SU-DHL-6 (cell line): ENCODE results near the gene HEY2.

Source experiments
- H2AFZ ChIP-seq: fragments of 200-600 bp; sonication (generic); 2 replicates; pipeline ENCODE4 v1.6.1; 2014; ENCODE audit warnings: low read depth, mild to moderate bottlenecking, moderate library complexity, mixed read lengths, antibody characterized with exemption, low read length; ENCODE audit not compliant: severe bottlenecking
- H3F3A ChIP-seq: fragments of 200-600 bp; shearing (Covaris generic); 2 replicates; pipeline ENCODE4 v1.6.0; 2016; ENCODE audit warnings: antibody characterized with exemption, mild to moderate bottlenecking; ENCODE audit not compliant: insufficient read depth
- H3K27ac ChIP-seq: fragments of 200-600 bp; sonication (generic); 2 replicates; pipeline ENCODE4 v1.5.1; 2016; ENCODE audit warnings: low read depth, mild to moderate bottlenecking, low read length, moderate library complexity, mixed read lengths
- H3K27me3 ChIP-seq: fragments of 200-600 bp; sonication (generic), shearing (Covaris generic); 2 replicates; pipeline ENCODE4 v1.6.0; 2014; ENCODE audit warnings: mild to moderate bottlenecking, low read length
- H3K36me3 ChIP-seq: fragments of 200-600 bp; sonication (generic); 2 replicates; pipeline ENCODE4 v1.6.1; 2014; ENCODE audit warnings: mild to moderate bottlenecking, low read length, mixed read lengths
- H3K4me2 ChIP-seq: fragments of 300-600, 200-600 bp; shearing (Covaris generic), sonication (generic); 2 replicates; pipeline ENCODE4 v1.6.0; 2014; ENCODE audit warnings: low read length, low read depth, mild to moderate bottlenecking; ENCODE audit not compliant: poor library complexity, severe bottlenecking
- H3K4me3 ChIP-seq: fragments of 200-600 bp; sonication (generic); 2 replicates; pipeline ENCODE4 v1.5.1; 2014; ENCODE audit warnings: antibody characterized with exemption, low read length, mild to moderate bottlenecking, mixed read lengths; ENCODE audit not compliant: insufficient read depth, poor library complexity, severe bottlenecking
- H3K79me2 ChIP-seq: fragments of 200-600 bp; sonication (generic); 2 replicates; pipeline ENCODE4 v1.6.1; 2014; ENCODE audit warnings: mild to moderate bottlenecking, low read length, moderate library complexity; ENCODE audit not compliant: insufficient read depth
- H3K9ac ChIP-seq: fragments of 200-600 bp; sonication (generic); 2 replicates; pipeline ENCODE4 v1.7.0; 2014; ENCODE audit warnings: mild to moderate bottlenecking, low read length
- H3K9me2 ChIP-seq: fragments of 200-600 bp; sonication (generic); replicated peaks from 2 replicates; pipeline ENCODE4 v1.6.1; 2014; ENCODE audit warnings: low read length; ENCODE audit not compliant: insufficient read depth
- H3K9me3 ChIP-seq: fragments of 200-600 bp; sonication (generic); 2 replicates; pipeline ENCODE4 v1.6.1; 2014; ENCODE audit warnings: low read length, mixed read lengths; ENCODE audit not compliant: insufficient read depth
- H4K20me1 ChIP-seq: fragments of 200-600 bp; sonication (generic); 2 replicates; pipeline ENCODE4 v1.6.1; 2014; ENCODE audit warnings: low read depth, mild to moderate bottlenecking, antibody characterized with exemption, low read length, moderate library complexity, mixed read lengths
- EZH2phosphoT487 ChIP-seq: fragments of 200-600 bp; sonication (generic), shearing (Covaris generic); conservative IDR thresholded peaks from 2 replicates; pipeline ENCODE4 v1.6.1; 2018; ENCODE audit warnings: mild to moderate bottlenecking, antibody characterized with exemption, low read length, moderate library complexity, mixed read lengths
- TF ChIP-seq, protein P1 (sequence below): fragments of 200-600 bp; sonication (generic); IDR thresholded peaks from one replicate; pipeline ENCODE4 v1.5.1; 2017; ENCODE audit warnings: antibody characterized with exemption, mild to moderate bottlenecking, low read length, moderate library complexity; ENCODE audit not compliant: insufficient read depth, poor library complexity, severe bottlenecking

Gene HEY2

DNA sequence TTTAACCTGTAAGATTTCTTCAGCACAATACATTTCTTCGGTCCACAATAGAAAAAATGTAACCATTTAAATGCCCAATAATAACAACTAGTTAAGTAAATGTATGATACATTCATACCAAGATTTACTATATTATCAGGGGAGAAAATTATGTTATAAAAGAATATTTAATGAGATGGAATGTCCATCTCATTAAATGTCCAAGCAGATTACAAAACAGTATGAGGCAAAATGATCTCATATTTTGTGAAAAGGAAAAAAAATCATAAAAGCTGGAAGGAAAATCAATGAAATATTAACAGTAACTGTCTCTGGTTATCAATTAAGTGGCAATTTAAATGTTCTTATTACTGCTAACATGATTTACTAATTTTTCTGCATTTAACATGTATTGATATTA, 10.1 kb upstream of the HEY2 start:
- no peak overlapping the region for H3K27ac ChIP-seq
- H3K4me2 ChIP-seq: no peak overlapping the region
- no peak overlapping the region for H3K4me3 ChIP-seq
- H2AFZ ChIP-seq: no peak overlapping the region
- H3K27me3 ChIP-seq: no peaks in the 10 kb centered on the region
- no peak overlapping the region for H3K9ac ChIP-seq
- H3K9me3 ChIP-seq: no peaks in the 10 kb centered on the region
- H3K36me3 ChIP-seq: no peaks in the 10 kb centered on the region
- no peaks in the 10 kb centered on the region for H3K9me2 ChIP-seq
- H4K20me1 ChIP-seq: no peaks in the 10 kb centered on the region
- no peaks in the 10 kb centered on the region for H3F3A ChIP-seq
- TF ChIP-seq EZH2phosphoT487: no peak
- TF ChIP-seq, protein P1, sequence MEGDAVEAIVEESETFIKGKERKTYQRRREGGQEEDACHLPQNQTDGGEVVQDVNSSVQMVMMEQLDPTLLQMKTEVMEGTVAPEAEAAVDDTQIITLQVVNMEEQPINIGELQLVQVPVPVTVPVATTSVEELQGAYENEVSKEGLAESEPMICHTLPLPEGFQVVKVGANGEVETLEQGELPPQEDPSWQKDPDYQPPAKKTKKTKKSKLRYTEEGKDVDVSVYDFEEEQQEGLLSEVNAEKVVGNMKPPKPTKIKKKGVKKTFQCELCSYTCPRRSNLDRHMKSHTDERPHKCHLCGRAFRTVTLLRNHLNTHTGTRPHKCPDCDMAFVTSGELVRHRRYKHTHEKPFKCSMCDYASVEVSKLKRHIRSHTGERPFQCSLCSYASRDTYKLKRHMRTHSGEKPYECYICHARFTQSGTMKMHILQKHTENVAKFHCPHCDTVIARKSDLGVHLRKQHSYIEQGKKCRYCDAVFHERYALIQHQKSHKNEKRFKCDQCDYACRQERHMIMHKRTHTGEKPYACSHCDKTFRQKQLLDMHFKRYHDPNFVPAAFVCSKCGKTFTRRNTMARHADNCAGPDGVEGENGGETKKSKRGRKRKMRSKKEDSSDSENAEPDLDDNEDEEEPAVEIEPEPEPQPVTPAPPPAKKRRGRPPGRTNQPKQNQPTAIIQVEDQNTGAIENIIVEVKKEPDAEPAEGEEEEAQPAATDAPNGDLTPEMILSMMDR: no peak
- no peaks in the 10 kb centered on the region for H3K79me2 ChIP-seq

DNA sequence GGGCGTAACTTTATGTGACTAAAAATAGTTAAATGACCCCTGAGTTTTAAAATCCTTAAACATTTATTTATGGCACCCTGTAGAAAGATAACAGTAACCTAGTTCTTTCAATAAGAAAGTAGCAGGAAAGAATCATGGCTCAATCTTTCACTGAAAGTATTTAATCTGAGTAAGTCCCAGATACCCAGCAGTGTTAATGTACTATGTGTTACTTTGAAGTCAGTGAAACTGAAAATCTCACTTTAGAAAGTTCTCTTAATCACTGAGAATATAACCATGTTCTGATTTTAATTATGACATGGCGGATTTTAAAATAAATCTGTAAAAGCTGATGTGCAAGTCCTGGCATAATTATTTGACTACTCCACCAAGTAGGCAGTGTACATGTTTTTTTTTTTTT, 8.1 kb upstream of the HEY2 start:
- H3K27ac ChIP-seq: no peak overlapping the region
- H3K4me2 ChIP-seq: no peak overlapping the region
- no peaks in the 10 kb centered on the region for H3K9me2 ChIP-seq
- no peaks in the 10 kb centered on the region for H3K79me2 ChIP-seq
- no peak overlapping the region for H3K9ac ChIP-seq
- no peak overlapping the region for H2AFZ ChIP-seq
- H4K20me1 ChIP-seq: no peaks in the 10 kb centered on the region
- H3K9me3 ChIP-seq: no peaks in the 10 kb centered on the region
- TF ChIP-seq, protein P1: no peak
- no peak for TF ChIP-seq EZH2phosphoT487
- H3F3A ChIP-seq: no peaks in the 10 kb centered on the region
- H3K27me3 ChIP-seq: no peaks in the 10 kb centered on the region
- H3K36me3 ChIP-seq: no peaks in the 10 kb centered on the region
- no peak overlapping the region for H3K4me3 ChIP-seq

DNA sequence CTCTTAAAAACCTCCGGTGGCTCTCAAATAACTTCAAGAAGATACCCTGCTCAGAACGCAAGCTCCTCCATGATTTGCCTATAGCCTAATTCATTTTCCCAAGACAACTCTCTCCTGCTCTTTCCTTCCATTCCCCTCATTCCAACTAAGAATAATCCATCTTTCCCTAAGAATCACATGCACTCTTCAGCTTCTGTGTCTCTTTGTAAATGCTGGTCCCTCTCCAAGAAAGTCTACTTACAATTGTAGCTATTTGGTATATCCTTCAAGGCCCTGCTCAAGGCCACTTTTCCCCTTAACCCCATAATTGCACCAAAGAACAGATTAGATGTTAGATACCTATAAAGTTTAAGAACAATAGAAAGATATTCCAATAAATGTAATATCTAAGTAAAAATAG, 7.4 kb upstream of the HEY2 start:
- Histone ChIP-seq H3K79me2 (no peaks in the 10 kb centered on the region), H2AFZ (no peak overlapping the region), H4K20me1 (no peaks in the 10 kb centered on the region), H3K9me2 (no peaks in the 10 kb centered on the region), H3K27me3 (no peaks in the 10 kb centered on the region), H3K9me3 (no peaks in the 10 kb centered on the region), H3K4me3 (no peak overlapping the region), H3K9ac (no peak overlapping the region), H3F3A (peaks cover 5% of the 10 kb centered on the region; the same call in 1 of the 2 replicates), H3K27ac (no peak overlapping the region), H3K4me2 (no peak overlapping the region), H3K36me3 (no peaks in the 10 kb centered on the region)
- TF ChIP-seq, protein P1: no peak
- no peak for TF ChIP-seq EZH2phosphoT487
